NB4 (cell line): ENCODE data around the gene TM4SF1.

Experiments used
- CTCF ChIP-seq: IDR thresholded peaks from one replicate; pipeline ENCODE4 v1.5.1; 2012; ENCODE audit warnings: low read depth, low read length
- MYC ChIP-seq: IDR thresholded peaks from 2 replicates; pipeline ENCODE4 v1.6.1; 2011; ENCODE audit warnings: low read depth, low read length
- POLR2A ChIP-seq: IDR thresholded peaks from 2 replicates; pipeline ENCODE4 v1.6.1; 2011; ENCODE audit warnings: mild to moderate bottlenecking; ENCODE audit not compliant: insufficient read length; ENCODE audit errors: extremely low read depth

- no peak for TF ChIP-seq CTCF
- TF ChIP-seq POLR2A: no peak
- TF ChIP-seq MYC: no peak
Measured at GRCh38 chr3:149371001-149371722, 6.3 kb downstream of the TM4SF1 start.
